Central memory CD4-positive, alpha-beta T cell (primary cell): ENCODE measurements around the gene TDRD12.
"Not testable (repeated sequence)": the region's sequence is repeated elsewhere in the genome, so short reads cannot be mapped to it uniquely, and the experiment has no call there.

Source experiments
- DNase-seq: peaks from one replicate; pipeline ENCODE4 v3.0.0; 2022

TDRD12 gene

GRCh38 chr19:32833388-32833787 is 113.8 kb downstream of the TDRD12 start:
- not testable (repeated sequence) for DNase-seq

DNA sequence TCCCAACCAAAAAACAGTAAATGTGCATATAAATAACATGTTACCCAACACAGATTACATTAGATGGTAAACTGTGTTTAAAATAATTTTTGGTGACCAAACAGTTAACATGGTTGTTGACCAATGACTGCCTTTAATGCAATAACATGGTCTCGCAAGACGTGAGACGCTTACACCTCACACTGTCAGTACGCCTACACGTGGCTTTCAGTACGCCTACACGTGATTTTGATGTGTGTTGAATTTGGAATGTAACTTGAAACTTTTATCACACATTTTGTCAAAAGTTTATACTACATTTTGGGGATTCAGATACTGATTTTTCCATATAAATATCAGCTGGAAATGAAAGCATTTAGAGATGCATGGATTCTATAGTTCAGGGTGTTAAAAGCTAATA is 118.0 kb downstream of the TDRD12 start:
- DNase-seq: no peak

DNA sequence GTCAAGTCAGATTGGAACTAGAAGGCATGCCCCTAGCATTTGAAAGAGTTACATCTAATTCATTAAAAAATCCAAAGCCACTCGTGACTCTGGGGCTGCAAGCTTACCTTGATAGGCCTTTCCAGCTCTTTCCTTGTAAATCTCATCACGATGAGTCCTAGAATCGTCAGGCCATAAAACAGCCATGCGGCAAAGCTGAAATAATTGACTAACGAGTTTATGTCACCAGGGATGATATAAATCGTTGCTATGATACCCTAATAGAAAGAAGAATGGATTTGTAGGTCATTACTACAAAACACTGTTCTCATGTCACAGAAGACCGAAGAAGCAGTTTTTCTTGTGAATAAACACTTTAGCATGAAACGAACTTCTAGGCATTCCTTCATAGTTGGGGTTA is 122.5 kb downstream of the TDRD12 start:
- DNase-seq: no peak

DNA sequence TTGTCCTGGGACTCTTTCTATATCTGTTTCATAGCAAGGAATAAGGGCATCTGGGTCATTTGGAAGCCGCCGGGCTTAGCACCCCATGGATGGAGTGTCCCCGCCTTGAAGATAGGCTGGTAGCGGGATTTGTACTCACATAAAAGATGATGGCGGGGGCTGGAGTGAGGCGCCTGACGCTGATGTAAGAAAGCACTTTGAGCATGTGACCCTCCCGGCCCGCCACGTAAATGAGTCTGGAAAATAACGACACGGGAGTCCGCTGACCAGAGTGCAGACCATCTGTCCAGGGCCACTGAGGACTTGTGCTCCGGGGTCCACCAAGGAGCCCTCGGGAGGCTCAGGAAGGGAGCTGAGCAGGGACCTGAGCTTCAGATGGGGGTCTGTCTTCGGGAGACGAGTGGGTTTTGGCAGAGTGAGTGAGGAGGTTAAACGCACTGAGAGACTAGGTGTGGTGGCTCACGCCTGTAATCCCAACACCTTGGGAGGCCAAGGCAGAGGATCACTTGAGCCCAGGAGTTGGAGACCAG is 124.2 kb downstream of the TDRD12 start:
- no peak for DNase-seq

GRCh38 chr19:32848035-32848434 is 128.5 kb downstream of the TDRD12 start:
- not testable (repeated sequence) for DNase-seq

DNA sequence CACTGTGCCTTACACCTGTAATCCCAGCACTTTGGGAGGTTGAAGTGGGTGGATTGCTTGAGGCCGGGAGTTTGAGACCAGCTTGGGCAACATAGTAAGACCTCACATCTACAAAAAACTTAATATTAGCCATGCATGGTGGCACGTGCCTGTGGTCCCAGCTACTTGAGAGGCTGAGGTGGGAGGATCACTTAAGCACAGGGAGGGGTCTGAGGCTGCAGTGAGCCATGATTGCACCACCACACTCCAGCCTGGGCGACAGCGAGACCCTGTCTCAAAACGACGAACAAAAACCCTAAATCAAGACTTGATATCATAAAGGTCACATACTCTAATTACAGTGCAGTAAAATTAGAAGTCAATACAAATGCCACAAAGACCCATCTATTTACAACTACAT is 132.6 kb downstream of the TDRD12 start:
- no peak for DNase-seq

DNA sequence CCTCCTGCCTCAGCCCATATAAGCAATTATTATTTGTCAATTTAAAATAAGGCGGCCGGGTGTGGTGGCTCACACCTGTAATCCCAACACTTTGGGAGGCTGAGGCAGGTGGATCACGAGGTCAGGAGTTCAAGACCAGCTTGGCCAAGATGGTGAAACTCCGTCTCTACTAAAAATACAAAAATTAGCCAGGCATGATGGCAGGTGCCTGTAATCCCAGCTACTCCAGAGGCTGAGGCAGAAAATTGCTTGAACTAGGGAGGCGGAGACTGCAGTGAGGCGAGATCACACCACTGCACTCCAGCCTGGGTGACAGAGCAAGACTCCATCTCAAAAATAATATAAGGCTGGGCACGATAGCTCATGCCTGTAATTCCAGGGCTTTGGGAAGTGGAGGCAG is 137.3 kb downstream of the TDRD12 start:
- not testable (repeated sequence) for DNase-seq

DNA sequence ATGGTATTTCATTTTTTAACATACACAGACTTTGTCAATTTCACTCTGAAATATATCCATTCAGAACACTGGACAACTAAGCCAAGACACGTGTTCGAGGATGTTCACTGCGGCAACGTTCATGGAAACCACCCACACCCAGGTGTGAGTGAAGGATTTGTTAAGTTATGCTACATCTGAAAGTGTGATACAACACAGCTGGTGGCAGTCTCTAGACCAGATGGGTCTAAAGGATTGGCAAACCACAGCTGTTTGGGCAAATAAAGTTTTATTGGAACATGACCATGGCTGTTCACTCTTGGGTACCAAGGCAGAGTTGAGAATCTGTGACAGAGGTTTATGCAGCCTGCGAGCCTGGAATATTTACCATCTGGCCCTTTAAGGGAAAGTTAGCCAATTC is 138.0 kb downstream of the TDRD12 start:
- DNase-seq: no peak

- DNase-seq: no peak
Measured at GRCh38 chr19:32858155-32858554, 138.6 kb downstream of the TDRD12 start.

DNA sequence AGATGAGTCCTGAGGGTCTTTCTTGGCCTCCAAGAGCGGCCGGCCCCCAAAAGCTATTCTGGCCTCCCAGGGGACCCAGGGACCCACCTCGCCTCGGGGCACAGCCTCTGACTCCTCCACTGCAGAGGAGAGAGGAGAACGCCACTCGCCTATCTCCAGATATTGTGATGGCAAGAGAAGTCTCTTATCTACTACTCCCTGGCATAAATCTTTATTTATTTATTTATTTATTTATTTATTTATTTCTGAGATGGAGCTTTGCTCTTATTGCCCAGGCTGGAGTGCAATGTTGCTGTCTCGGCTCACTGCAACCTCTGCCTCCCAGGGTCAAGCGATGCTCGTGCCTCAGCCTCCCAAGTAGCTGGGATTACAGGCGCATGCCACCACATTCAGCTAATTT is 139.0 kb downstream of the TDRD12 start:
- no peak for DNase-seq

- no peak for DNase-seq
Measured at GRCh38 chr19:32859591-32859990, 140.0 kb downstream of the TDRD12 start.

GRCh38 chr19:32861596-32861995 is 142.0 kb downstream of the TDRD12 start:
- DNase-seq: no peak

GRCh38 chr19:32862173-32862572 is 142.6 kb downstream of the TDRD12 start:
- DNase-seq: no peak

- DNase-seq: no peak
Measured at GRCh38 chr19:32862741-32863140, 143.2 kb downstream of the TDRD12 start.

GRCh38 chr19:32863301-32863700 is 143.7 kb downstream of the TDRD12 start:
- DNase-seq: no peak

DNA sequence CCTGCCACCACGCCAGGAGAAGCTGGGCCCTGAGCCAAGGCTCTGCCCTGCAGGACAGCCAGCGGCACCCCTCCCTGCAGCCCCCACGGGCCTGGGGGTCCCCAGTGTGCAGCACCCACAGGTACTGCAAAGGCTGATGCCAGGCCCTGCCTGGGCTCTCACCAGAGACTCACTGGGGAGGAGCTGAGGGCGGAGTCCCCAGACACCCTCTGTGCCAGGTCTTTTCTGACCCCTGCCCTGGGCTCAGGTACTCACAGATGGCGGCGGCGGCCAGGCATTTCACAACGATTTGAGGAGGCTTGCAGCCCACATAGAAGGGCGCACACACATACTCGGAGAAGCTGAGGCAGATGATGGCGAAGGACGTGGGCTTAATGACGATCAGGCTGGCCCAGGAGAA is 144.3 kb downstream of the TDRD12 start:
- DNase-seq: no peak

- no peak for DNase-seq
Measured at GRCh38 chr19:32864318-32865007, 144.9 kb downstream of the TDRD12 start.

GRCh38 chr19:32865326-32865725 is 145.8 kb downstream of the TDRD12 start:
- no peak for DNase-seq

- no peak for DNase-seq
Measured at GRCh38 chr19:32866061-32866460, 146.5 kb downstream of the TDRD12 start.

DNA sequence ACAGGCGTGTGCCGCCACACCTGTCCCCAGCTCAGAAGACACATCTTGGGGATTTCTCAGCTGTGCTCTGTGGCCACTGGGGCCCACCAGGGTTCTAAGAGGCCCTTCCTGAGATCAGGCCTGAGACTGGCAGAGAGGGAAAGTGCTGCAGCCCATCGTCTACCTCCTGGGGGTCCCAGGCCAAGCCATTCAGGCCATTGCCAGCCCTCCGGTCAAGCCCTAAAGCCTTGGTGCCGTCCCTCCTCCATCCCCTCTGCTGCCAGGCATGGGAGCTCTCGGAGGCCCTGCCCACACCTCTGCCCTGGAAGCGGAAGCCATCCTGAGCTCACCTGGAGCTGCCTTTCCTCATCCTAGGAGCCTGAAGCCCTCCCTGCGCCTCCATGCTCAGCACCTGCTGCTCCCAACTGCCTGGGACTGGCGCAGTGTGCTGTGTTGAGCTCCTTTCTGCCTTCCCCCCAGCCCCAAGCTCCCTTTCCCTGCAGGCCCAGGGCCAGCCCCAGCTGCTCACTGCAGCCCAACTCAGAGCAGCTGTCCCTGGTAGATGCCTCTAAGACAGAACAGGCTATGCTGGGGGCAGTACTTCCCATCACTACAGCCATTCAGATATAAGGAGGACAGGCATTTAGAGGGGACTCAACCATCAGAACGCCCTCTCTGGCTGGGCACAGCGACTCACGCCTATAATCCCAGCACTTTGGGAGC is 147.1 kb downstream of the TDRD12 start:
- DNase-seq: no peak

DNA sequence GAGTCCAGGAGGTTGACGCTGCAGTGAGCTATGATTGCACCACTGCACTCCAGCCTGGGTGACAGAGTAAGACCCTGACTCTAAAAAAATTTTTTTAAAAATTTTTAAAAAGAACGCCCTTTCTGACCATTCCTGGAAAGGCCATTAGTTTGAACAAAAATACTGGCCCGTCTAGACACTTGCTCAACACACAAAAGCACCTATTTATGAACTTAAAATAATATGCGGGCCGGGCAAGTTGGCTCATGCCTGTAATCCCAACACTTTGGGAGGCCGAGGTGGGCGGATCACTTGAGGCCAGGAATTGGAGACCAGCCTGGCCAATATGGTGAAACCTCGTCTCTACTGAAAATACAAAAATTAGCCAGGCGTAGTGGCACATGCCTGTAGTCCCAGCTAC is 147.9 kb downstream of the TDRD12 start:
- not testable (repeated sequence) for DNase-seq

- DNase-seq: no peak
Measured at GRCh38 chr19:32868206-32868950, 148.8 kb downstream of the TDRD12 start.

DNA sequence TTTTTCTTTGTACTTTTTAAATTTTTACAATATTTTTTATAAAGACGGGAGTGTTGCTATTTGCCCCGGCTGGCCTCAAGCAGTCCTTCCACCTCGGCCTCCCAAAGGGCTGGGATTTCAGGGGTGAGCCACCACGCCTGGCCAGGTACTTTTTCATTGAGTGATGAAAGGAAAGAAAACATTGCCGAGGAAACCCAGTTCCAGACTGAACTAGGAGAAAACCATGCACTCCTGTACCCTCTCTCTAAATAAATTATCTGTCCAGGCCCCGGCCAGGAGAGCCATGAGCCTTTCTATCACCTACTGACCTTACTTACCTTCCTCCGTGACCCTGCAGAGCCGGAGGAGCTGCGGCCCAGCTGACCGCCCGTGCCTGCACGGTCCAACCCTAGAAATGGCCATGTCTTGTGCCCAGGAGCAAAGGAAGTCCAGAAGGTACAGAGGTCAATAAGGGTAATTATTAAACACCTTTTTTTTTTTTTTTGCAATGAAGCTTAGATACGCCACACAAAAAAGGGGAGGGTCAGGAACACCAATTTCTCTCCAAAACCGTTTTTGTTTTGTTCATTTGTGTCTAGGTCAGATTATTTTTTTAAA is 149.9 kb downstream of the TDRD12 start, which contains the start of gene SLC7A9:
TSS of gene SLC7A9 (minus strand) at position 399 of the 597 bp plus-strand sequence. CDS start 1,233 bp downstream, outside the sequence.
- DNase-seq: no peak
